ENCODE measurements around the gene PSENEN.

Gene PSENEN

GRCh38 chr19:35773020-35773806 is 27.8 kb downstream of the PSENEN start:
- DNase-seq (ENCODE audit: low read depth in 2 of 2), result no peak

- no peak for DNase-seq (ENCODE audit: low read depth in 2 of 2)
Measured at GRCh38 chr19:35774274-35775045, 29.0 kb downstream of the PSENEN start.

- DNase-seq (ENCODE audit: low read depth in 2 of 2), result no peak
Measured at GRCh38 chr19:35775046-35775297, 29.5 kb downstream of the PSENEN start.

- DNase-seq (ENCODE audit: low read depth in 2 of 2), result peak; percentile 97 to 98
Measured at GRCh38 chr19:35775298-35776101, 30.0 kb downstream of the PSENEN start, which contains the start of gene ARHGAP33. Gene ARHGAP33, plus strand, starts transcription at chr19:35775564. Its CDS starts 95 bp downstream, at chr19:35775659.

GRCh38 chr19:35776102-35776788 is 30.8 kb downstream of the PSENEN start:
- DNase-seq (ENCODE audit: low read depth in 2 of 2), result no peak

- no peak for DNase-seq (ENCODE audit: low read depth in 2 of 2)
Measured at GRCh38 chr19:35777086-35777841, 31.8 kb downstream of the PSENEN start.

GRCh38 chr19:35777961-35778360 is 32.5 kb downstream of the PSENEN start:
- DNase-seq (ENCODE audit: low read depth in 2 of 2), result no peak

GRCh38 chr19:35779033-35779432 is 33.6 kb downstream of the PSENEN start:
- DNase-seq (ENCODE audit: low read depth in 2 of 2), result no peak

- DNase-seq (ENCODE audit: low read depth in 2 of 2), result no peak
Measured at GRCh38 chr19:35780058-35780457, 34.6 kb downstream of the PSENEN start.

GRCh38 chr19:35780717-35781116 is 35.3 kb downstream of the PSENEN start:
- DNase-seq (ENCODE audit: low read depth in 2 of 2), result no peak

- no peak for DNase-seq (ENCODE audit: low read depth in 2 of 2)
Measured at GRCh38 chr19:35781650-35782049, 36.2 kb downstream of the PSENEN start.

- no peak for DNase-seq (ENCODE audit: low read depth in 2 of 2)
Measured at GRCh38 chr19:35782589-35782988, 37.1 kb downstream of the PSENEN start.

GRCh38 chr19:35783469-35784434 is 38.3 kb downstream of the PSENEN start:
- DNase-seq (ENCODE audit: low read depth in 2 of 2), result no peak

- DNase-seq (ENCODE audit: low read depth in 2 of 2), result no peak
Measured at GRCh38 chr19:35784503-35785338, 39.3 kb downstream of the PSENEN start.

- no peak for DNase-seq (ENCODE audit: low read depth in 2 of 2)
Measured at GRCh38 chr19:35785339-35785627, 39.8 kb downstream of the PSENEN start.

- no peak for DNase-seq (ENCODE audit: low read depth in 2 of 2)
Measured at GRCh38 chr19:35786299-35787160, 41.1 kb downstream of the PSENEN start.

- no peak for DNase-seq (ENCODE audit: low read depth in 2 of 2)
Measured at GRCh38 chr19:35787227-35787799, 41.9 kb downstream of the PSENEN start.

Measured in stimulated activated CD8-positive, alpha-beta memory T cell treated with anti-CD3 and anti-CD28 coated beads, Interleukin-7, amount 100 ng/mL, for 4 hours (primary cell).